GM21526 (cell line): ENCODE data around the gene OPHN1.

ENCODE experiments used
- ATAC-seq: cut with Tn5 transposase; IDR thresholded peaks from one replicate; pipeline ENCODE4 v1.9.1; 2021; ENCODE audit warnings: moderate library complexity; ENCODE audit not compliant: unreplicated experiment, low FRiP score

The OPHN1 gene, protein sequence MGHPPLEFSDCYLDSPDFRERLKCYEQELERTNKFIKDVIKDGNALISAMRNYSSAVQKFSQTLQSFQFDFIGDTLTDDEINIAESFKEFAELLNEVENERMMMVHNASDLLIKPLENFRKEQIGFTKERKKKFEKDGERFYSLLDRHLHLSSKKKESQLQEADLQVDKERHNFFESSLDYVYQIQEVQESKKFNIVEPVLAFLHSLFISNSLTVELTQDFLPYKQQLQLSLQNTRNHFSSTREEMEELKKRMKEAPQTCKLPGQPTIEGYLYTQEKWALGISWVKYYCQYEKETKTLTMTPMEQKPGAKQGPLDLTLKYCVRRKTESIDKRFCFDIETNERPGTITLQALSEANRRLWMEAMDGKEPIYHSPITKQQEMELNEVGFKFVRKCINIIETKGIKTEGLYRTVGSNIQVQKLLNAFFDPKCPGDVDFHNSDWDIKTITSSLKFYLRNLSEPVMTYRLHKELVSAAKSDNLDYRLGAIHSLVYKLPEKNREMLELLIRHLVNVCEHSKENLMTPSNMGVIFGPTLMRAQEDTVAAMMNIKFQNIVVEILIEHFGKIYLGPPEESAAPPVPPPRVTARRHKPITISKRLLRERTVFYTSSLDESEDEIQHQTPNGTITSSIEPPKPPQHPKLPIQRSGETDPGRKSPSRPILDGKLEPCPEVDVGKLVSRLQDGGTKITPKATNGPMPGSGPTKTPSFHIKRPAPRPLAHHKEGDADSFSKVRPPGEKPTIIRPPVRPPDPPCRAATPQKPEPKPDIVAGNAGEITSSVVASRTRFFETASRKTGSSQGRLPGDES

DNA sequence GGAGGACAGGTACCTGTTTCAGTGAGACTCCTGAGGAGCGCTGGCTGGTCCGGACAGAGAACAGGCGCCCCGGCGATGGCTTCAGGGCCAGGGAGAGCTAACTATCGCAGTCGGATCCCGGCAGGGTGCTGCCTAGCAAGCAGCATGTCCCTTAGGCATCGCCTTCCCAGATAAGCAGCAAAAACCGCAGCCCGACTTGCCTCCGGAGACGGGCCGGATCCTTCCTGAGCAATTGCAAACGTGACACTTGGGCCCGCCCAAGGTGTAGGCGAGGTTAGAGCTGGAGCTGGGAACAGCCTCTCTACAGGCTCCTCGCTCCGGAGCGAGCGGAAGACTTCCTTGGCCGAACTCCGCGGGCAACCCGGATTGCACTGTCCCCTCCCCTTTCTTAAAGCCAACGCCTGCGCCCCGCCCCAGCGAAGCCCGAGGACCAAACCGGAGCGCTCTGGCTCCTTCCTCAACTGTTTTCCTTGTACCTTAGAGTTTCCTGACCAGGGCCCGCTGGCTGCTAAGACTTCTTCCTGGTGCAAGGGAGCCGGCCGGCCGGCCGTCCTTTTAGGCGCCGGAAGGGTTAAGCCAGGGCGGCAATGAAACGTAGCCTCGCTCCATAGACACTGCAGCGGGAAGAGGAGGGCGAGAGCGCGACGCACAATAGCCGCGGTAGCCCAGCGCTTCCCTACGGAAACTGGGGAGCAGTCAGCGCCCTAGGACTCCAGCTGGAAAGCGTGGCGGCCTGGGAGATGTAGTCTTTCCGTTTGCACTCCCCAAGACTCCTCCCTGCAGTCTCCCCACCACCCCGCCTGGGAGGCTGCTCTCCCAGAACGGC is at the start of gene OPHN1:
TSS of gene OPHN1 (minus strand) at position 341 of the 826 bp plus-strand sequence. CDS start 475 bp downstream, outside the sequence.
- no peak for ATAC-seq

DNA sequence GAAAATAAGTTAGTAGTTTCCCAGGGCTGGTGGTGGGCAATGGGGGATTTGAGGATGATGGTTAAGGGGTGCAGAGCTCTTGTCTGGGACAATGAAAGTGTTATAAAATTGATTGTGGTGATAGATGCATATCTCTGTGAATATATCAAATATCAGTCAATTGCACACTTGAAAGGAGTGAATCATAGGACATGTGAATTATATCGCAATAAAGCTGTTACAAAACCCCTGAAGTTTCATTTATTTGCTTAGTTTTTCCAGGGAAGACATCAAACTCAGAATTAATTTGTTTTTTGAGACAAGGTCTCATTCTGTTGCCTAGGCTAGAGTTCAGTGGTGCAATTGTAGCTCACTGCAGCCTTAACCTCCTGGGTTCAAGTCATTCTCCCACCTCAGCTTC is 47.7 kb upstream of the OPHN1 start:
- no peak for ATAC-seq

DNA sequence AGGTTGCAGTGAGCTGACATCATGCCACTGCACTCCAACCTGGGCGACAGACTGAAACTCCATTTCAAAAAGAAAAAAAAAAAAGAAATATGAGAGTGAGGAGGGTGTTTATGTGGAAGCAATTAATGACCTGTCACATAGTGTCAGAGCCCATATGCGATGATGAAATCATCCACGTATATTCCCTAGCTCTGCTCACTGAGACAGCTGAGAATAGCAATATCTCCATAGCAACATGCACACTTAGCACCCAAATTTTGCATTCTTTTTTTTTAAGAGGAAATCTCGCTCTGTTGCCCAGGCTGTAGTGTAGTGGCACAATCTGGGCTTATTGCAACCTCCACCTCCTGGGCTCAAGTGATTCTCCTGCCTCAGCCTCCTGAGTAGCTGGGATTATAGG is 31.5 kb upstream of the OPHN1 start:
- ATAC-seq: no peak

DNA sequence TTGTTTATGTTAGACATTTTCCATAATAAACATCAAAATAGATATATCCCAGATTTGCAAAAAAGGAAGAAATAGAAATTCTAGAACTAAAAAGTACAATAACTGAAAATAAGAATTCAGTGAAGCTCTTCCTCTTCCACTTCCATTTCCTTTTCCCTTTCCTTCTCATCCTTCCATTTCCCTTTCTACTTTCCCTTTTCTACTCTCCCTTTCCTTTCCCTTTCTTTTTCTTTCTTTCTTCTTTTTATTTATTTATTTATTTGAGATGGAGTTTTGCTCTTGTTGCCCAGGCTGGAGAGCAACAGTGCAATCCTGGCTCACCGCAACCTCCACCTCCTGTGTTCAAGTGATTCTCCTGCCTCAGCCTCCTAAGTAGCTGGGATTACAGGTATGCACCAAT is 30.6 kb upstream of the OPHN1 start:
- no peak for ATAC-seq

DNA sequence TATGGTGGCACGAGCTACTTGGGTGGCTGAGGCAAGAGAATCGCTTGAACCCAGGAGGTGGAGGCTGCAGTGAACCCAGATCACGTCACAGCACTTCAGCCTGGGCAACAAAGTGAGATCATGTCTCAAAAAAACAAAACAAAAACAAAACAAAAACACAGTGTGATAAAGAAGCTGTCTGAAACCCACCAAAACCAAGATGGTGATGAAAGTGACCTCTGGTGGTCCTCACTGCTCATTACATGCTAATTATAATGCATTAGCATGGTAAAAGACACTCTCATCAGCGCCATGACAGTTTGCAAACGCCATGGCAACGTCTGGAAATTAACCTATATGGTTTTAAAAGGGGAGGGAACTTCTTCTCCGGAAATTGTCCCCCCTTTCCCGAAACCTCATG is 29.4 kb upstream of the OPHN1 start:
- ATAC-seq: peak; percentile 58

DNA sequence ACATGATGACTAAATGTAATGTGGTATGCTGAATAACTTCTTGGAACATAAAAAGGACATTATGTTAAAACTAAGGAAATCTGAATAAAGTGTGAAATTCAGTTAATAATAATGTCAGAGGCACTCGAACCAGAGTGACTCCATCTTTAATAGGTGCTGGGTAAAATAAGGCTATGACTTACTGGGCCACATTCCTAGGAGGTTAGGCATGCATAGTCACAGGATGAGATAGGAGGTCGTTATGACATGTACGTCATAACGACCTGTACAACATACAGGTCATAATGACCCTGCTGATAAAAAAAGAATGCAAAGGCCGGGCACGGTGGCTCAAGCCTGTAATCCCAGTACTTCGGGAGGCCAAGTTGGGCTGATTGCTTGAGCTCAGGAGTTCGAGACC is 28.9 kb upstream of the OPHN1 start:
- ATAC-seq: no peak

DNA sequence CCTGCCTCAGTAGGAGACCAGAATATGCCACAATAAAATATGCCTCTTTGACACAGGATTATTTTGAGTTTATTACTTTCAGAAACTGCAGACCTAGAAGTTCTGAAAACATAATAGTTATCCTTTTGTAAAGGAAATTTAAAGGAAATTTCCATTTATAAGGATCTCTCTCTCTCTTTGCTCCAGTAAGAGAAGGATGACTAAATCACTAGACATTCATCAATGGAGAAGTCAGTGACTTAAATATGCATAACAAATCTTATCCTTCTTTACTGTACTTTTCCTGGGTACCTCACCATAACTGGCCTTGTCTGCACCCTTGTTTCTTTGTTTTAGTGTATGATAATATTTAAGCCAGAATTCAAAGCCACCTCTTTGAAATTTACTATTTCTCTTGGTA is 28.3 kb upstream of the OPHN1 start:
- no peak for ATAC-seq

DNA sequence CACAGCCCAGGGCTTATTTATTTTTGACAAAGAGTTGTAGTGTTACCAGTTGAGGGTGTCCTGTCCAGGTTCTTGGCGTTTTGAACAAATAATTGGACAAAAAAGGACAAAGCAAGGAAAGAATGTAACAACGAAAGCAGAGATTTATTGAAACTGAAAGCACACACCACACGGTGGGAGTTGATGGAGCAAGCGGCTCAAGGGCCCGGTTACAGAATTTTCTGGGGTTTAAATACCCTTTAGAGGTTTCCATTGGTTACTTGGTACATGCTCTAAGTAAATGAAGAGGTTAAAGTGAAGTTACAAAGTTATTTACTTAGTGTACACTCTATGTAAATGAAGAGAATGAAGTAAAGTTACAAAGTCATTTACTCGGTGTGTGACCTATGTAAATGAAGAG is 27.8 kb upstream of the OPHN1 start:
- no peak for ATAC-seq

DNA sequence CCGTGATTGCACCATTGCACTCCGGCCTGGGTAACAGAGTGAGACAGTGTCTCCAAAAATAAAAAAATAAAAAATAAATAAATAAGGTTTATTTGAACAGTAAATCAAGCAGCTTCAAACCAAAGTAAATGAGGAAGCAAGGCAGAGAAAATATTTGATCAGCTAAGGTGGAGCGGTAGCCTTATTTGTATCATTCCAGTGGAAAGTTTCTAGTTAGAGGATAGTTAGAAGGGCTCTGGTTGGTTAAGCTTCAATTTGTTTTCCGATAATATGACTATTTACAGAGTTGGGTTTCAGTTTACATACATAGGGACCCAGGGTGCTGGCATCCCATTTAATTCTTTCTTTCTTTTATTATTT is 21.8 kb upstream of the OPHN1 start:
- no peak for ATAC-seq

DNA sequence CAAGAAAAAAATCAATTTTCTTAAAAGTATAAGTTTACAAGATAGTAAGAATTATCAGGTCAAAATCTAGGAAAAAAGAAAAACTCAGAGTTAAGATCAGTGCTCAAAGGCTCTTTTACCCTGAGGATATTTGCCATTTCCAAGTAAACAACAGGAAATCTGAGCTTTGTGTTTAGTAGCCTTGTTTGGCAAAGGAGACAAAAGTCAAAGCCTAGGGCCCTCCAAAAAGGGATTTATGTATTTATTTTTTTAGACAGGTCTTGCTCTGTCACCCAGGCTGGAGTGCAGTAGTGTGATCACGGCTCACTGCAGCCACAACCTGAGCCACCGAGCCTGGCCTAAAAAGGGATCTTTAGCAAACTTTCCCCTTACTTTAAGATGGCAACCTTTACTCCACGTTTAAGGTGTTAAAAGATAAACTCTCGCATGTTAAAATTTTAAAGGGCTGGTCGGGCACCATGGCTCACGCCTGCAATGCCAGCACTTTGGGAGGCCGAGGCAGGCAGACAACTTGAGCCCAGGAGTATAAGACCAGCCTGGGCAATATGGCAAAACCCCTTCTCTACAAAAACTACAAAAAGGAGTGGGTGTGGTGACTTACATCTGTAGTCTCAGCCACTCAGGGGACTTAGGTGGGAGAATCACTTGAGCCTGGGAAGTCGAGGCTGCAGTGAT is 21.3 kb upstream of the OPHN1 start:
- no peak for ATAC-seq

DNA sequence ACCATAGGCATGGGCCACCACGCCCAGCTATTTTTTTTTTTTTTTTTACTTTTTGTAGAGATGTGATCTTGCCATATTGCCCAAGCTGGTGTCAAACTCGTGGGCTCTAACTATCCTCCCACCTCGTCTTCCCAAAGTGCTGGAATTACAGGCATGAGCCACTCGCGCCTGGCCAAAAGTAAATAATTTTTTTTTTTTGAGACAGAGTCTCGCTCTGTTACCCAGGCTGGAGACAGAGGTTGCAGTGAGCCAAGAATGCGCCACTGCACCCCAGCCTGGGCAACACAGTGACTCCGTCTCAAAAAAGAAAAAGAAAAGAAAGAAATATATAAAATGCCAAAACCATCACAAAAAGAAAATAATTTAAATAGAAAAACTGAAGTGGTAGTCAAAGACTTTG is 18.4 kb upstream of the OPHN1 start:
- no peak for ATAC-seq

DNA sequence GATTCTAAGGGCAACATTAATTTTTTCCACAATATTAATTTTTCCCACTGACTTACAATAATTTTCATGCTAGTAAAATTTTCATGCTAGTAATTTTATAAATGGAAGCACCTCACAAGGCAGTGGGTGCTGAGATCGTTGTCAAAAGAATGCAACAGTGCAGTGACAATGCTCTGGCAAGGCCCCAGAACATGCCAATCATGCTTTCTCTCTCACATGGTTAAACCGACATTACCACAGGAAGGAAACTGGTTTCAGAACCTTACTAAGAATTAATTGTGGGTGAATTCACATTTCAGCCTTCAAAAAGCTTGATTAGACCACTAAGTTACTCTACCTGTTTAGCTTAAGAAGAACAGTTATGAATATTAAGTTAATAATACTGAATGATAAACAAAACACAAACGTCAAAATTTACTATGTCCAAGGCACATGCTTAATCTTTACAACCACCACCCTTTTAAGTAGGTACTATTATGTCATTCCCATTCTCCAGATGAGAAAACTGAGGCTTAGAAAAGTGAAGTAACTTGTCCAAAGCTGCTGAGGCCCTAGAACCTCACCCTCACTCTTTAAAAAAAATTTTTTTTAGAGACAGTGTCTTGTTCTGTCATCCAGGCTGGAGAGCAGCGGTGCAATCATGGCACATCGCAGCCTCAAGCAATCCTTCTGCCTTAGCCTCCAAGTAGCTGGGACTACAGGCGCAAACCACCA is 10.0 kb upstream of the OPHN1 start:
- ATAC-seq: no peak

DNA sequence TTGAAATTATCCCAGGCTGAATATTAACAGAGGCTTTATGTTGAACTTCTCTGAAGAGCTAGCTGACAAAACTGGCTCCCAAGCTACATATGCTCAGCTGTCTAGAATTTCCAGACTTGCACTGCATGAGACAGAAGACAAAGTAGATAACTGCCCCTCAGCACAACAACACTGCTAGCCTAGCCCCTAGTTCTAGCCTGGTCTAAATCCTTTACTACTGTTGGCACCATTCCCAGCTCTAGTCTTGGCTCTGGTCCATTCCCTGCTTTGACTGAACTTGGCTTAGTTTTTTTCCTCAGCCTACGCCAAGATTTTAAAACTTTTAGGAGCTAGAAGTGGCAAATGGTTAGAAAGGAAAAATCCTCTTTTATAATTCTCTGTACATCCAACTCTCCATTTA is 7.6 kb upstream of the OPHN1 start:
- ATAC-seq: no peak

DNA sequence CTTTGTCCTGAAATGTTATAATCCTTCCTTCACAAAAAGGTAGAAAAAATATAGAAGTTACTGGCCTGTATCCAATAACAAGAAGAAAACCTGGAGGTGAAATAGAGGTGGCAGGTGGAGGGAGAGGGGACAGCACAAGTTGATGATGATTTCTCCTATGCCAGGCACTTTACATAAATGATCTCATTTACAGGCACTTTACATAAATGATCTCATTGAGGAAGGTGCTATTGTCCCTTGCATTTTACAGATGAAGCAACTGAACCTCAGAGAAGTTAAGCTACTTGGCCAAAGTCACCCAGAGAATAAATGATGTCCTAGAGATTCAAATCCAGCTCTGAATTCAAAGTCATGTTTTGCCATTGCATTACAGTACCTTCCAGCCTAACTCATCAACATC is 7.1 kb upstream of the OPHN1 start:
- ATAC-seq: no peak

DNA sequence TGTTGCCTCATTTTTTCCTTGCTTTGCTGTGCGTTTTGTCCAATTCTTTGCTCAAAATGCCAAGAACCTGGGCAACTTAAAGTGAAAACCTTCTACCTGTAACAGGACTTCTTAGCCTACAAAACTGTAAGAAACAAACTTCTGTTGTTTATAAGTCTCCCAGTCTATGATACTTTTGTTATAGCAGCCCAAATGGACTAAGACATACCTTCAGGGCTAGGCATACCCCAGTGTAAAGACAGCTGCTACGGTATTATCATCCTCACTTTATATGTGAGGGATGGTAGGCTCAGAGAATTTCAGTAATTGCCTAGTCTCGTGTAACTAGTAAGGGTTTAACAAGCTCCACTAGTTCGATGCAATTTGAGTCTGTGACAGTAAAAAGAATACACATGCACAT is 6.0 kb upstream of the OPHN1 start:
- no peak for ATAC-seq

DNA sequence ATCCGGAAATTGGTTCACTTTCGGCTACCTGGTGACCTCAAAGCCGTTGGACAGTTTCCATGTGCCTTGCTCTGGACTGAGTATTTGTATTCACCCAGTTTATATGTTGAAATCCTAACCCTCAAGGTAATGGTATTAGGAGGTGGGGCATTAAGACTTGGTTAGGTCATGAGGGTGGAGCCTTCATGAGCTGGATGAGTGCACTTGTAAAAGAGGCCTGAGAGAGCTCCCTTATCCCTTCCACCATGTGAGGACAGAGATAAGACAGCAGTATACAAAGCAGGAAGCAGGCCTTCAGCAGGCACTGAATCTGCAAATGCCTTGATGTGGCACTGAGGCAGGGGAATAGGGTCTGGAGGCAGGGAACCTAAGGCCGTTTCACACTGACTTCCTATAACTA is 5.3 kb upstream of the OPHN1 start:
- ATAC-seq: no peak

DNA sequence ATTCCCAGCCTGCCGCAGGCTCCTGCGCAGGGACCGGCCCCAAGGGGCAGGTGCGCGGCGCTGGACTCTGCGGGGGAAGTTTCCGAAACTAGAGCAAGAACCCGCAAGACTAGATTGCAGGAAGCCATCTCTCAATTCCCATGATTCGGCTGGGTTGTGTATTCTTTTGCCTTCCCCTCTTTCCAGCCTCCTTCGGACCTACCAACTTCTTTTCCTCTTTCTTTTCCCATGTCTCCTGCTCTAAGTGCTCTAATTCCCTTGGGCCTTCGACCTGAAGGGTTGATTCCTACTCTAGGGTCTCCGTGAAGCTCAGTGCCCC is 645 bp upstream of the OPHN1 start:
- ATAC-seq: no peak

DNA sequence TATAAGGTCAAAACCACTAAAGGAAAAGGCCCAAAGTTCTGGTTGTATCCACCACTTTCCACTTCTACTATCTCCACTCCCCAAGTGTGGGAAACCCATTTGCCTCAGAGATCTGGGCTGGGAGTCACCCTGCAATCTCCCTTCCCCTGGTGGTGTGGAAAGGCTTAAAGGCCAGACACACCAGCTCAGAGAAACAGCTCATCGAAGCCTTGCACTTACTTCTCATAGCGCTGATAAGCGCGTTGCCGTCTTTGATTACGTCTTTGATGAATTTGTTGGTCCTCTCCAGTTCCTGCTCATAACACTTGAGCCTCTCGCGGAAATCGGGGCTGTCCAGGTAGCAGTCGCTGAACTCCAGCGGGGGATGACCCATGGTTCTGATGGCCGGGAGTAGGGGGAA is 647 bp downstream of the OPHN1 start:
- ATAC-seq: no peak

DNA sequence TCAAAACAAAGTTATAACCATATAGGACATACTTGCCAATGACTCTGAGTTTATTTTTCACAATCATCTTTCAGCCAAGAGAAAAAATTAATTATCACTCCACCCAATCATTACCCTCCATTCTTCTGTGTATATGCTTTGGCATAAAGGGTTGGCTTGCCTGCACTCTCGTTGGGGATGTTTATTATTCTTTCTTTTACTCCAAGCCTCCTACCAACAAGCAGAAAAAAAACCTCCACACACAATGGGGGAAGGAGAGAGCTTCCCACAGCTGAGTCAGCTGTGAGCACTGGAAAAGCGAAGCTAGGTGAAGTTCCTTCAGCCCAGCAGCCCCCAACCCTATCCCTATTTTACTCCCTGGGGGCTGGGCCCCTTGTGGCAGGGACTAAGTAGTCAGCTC is 1.5 kb downstream of the OPHN1 start:
- ATAC-seq: no peak

DNA sequence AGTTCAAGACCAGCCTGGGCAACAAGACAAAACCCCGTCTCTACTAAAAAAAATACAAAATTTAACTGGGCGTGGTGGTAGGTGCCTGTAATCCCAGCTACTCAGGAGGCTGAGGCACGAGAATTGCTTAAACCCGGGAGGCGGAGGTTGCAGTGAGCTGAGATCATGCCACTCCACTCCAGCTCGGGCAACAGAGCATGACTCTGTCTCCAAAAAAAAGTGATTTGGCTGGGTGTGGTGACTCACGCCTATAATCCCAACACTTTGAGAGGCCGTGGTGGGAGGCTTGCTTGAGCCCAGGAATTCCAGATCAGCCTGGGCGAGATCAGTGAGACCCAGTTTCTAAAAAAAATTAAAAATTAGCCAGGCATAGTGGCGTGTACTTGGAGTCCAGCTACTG is 4.1 kb downstream of the OPHN1 start:
- ATAC-seq: no peak
